ENCODE measurements around the gene ABCF1.
A peak's percentile ranks its signal among the peaks of the same experiment; 100 is the strongest.

ABCF1 gene

GRCh38 chr6:30562470-30563425, 8.5 kb upstream of the ABCF1 start:
- Histone ChIP-seq H3K36me3 (ENCODE audit: control insufficient read depth, low read depth, low read length) (peaks cover 14% of the 10 kb centered on the region), H3K4me1 (ENCODE audit: control insufficient read depth, low read depth, low read length) (no peaks in the 10 kb centered on the region), H3K27ac (ENCODE audit: low read length) (no peak overlapping the region), H3K4me3 (ENCODE audit: low read length) (no peak overlapping the region), H3K9ac (ENCODE audit: low read length) (no peak overlapping the region), H3K27me3 (ENCODE audit: control insufficient read depth, insufficient read depth, low read length) (no peaks in the 10 kb centered on the region), H3K9me3 (ENCODE audit: control insufficient read depth, low read depth, low read length) (no peaks in the 10 kb centered on the region)

- Histone ChIP-seq H3K4me1 (ENCODE audit: control insufficient read depth, low read depth, low read length) (no peaks in the 10 kb centered on the region), H3K27me3 (ENCODE audit: control insufficient read depth, insufficient read depth, low read length) (no peaks in the 10 kb centered on the region), H3K9me3 (ENCODE audit: control insufficient read depth, low read depth, low read length) (no peaks in the 10 kb centered on the region), H3K27ac (ENCODE audit: low read length) (no peak overlapping the region), H3K9ac (ENCODE audit: low read length) (no peak overlapping the region), H3K36me3 (ENCODE audit: control insufficient read depth, low read depth, low read length) (peaks cover 14% of the 10 kb centered on the region), H3K4me3 (ENCODE audit: low read length) (no peak overlapping the region)
These were observed 7.1 kb upstream of the ABCF1 start for GRCh38 chr6:30564114-30564513.

GRCh38 chr6:30565772-30566171, 5.5 kb upstream of the ABCF1 start:
- H3K4me3 ChIP-seq (ENCODE audit: low read length) = no peak overlapping the region
- no peak overlapping the region for H3K27ac ChIP-seq (ENCODE audit: low read length)
- no peak overlapping the region for H3K9ac ChIP-seq (ENCODE audit: low read length)
- H3K27me3 ChIP-seq (ENCODE audit: control insufficient read depth, insufficient read depth, low read length) = peaks cover 11% of the 10 kb centered on the region
- peaks cover 14% of the 10 kb centered on the region for H3K36me3 ChIP-seq (ENCODE audit: control insufficient read depth, low read depth, low read length)
- no peaks in the 10 kb centered on the region for H3K4me1 ChIP-seq (ENCODE audit: control insufficient read depth, low read depth, low read length)
- H3K9me3 ChIP-seq (ENCODE audit: control insufficient read depth, low read depth, low read length) = no peaks in the 10 kb centered on the region

GRCh38 chr6:30568245-30568644, 3.0 kb upstream of the ABCF1 start:
- Histone ChIP-seq H3K4me3 (ENCODE audit: low read length) (no peak overlapping the region), H3K27me3 (ENCODE audit: control insufficient read depth, insufficient read depth, low read length) (peaks cover 12% of the 10 kb centered on the region), H3K9ac (ENCODE audit: low read length) (no peak overlapping the region), H3K4me1 (ENCODE audit: control insufficient read depth, low read depth, low read length) (peaks cover 5% of the 10 kb centered on the region), H3K9me3 (ENCODE audit: control insufficient read depth, low read depth, low read length) (no peaks in the 10 kb centered on the region), H3K27ac (ENCODE audit: low read length) (no peak overlapping the region), H3K36me3 (ENCODE audit: control insufficient read depth, low read depth, low read length) (peaks cover 1% of the 10 kb centered on the region)

- Histone ChIP-seq H3K27ac (ENCODE audit: low read length) (no peak overlapping the region), H3K9ac (ENCODE audit: low read length) (no peak overlapping the region), H3K36me3 (ENCODE audit: control insufficient read depth, low read depth, low read length) (no peaks in the 10 kb centered on the region), H3K4me3 (ENCODE audit: low read length) (peak overlapping the region; percentile 82), H3K27me3 (ENCODE audit: control insufficient read depth, insufficient read depth, low read length) (peaks cover 12% of the 10 kb centered on the region), H3K4me1 (ENCODE audit: control insufficient read depth, low read depth, low read length) (peaks cover 5% of the 10 kb centered on the region), H3K9me3 (ENCODE audit: control insufficient read depth, low read depth, low read length) (no peaks in the 10 kb centered on the region)
These were observed 979 bp upstream of the ABCF1 start for GRCh38 chr6:30570263-30570662.

GRCh38 chr6:30570740-30571074, 535 bp upstream of the ABCF1 start:
- Histone ChIP-seq H3K9ac (ENCODE audit: low read length) (peak overlapping the region; percentile 89), H3K27ac (ENCODE audit: low read length) (no peak overlapping the region)

GRCh38 chr6:30571762-30572082, 480 bp downstream of the ABCF1 start:
- H3K4me1 ChIP-seq (ENCODE audit: control insufficient read depth, low read depth, low read length) = peaks cover 5% of the 10 kb centered on the region
- peak overlapping the region; percentile 89 for H3K9ac ChIP-seq (ENCODE audit: low read length)
- H3K27me3 ChIP-seq (ENCODE audit: control insufficient read depth, insufficient read depth, low read length) = peaks cover 12% of the 10 kb centered on the region
- H3K4me3 ChIP-seq (ENCODE audit: low read length) = peak overlapping the region; percentile 82
- no peaks in the 10 kb centered on the region for H3K9me3 ChIP-seq (ENCODE audit: control insufficient read depth, low read depth, low read length)
- peaks cover 8% of the 10 kb centered on the region for H3K36me3 ChIP-seq (ENCODE audit: control insufficient read depth, low read depth, low read length)
- H3K27ac ChIP-seq (ENCODE audit: low read length) = peak overlapping the region; percentile 86

More at GRCh38 chr6:30570740-30571074, 535 bp upstream of the ABCF1 start:
- peak overlapping the region; percentile 82 for H3K4me3 ChIP-seq (ENCODE audit: low read length)
- H3K27me3 ChIP-seq (ENCODE audit: control insufficient read depth, insufficient read depth, low read length) = peaks cover 12% of the 10 kb centered on the region
- peaks cover 5% of the 10 kb centered on the region for H3K4me1 ChIP-seq (ENCODE audit: control insufficient read depth, low read depth, low read length)
- no peaks in the 10 kb centered on the region for H3K9me3 ChIP-seq (ENCODE audit: control insufficient read depth, low read depth, low read length)
- H3K36me3 ChIP-seq (ENCODE audit: control insufficient read depth, low read depth, low read length) = peaks cover 4% of the 10 kb centered on the region

- Histone ChIP-seq H3K36me3 (ENCODE audit: control insufficient read depth, low read depth, low read length) (peaks cover 12% of the 10 kb centered on the region), H3K4me3 (ENCODE audit: low read length) (peak overlapping the region; percentile 82), H3K27ac (ENCODE audit: low read length) (no peak overlapping the region), H3K4me1 (ENCODE audit: control insufficient read depth, low read depth, low read length) (peaks cover 5% of the 10 kb centered on the region), H3K9ac (ENCODE audit: low read length) (peak overlapping the region; percentile 89), H3K27me3 (ENCODE audit: control insufficient read depth, insufficient read depth, low read length) (peaks cover 12% of the 10 kb centered on the region), H3K9me3 (ENCODE audit: control insufficient read depth, low read depth, low read length) (no peaks in the 10 kb centered on the region)
These were observed 906 bp downstream of the ABCF1 start for GRCh38 chr6:30572148-30572547.

GRCh38 chr6:30573113-30573512, 1.9 kb downstream of the ABCF1 start:
- Histone ChIP-seq H3K36me3 (ENCODE audit: control insufficient read depth, low read depth, low read length) (peaks cover 21% of the 10 kb centered on the region), H3K9me3 (ENCODE audit: control insufficient read depth, low read depth, low read length) (no peaks in the 10 kb centered on the region), H3K27me3 (ENCODE audit: control insufficient read depth, insufficient read depth, low read length) (peaks cover 12% of the 10 kb centered on the region), H3K4me1 (ENCODE audit: control insufficient read depth, low read depth, low read length) (peaks cover 5% of the 10 kb centered on the region), H3K4me3 (ENCODE audit: low read length) (no peak overlapping the region), H3K9ac (ENCODE audit: low read length) (no peak overlapping the region), H3K27ac (ENCODE audit: low read length) (no peak overlapping the region)

- Histone ChIP-seq H3K9ac (ENCODE audit: low read length) (no peak overlapping the region), H3K9me3 (ENCODE audit: control insufficient read depth, low read depth, low read length) (no peaks in the 10 kb centered on the region), H3K27me3 (ENCODE audit: control insufficient read depth, insufficient read depth, low read length) (no peaks in the 10 kb centered on the region), H3K27ac (ENCODE audit: low read length) (no peak overlapping the region), H3K4me3 (ENCODE audit: low read length) (no peak overlapping the region), H3K36me3 (ENCODE audit: control insufficient read depth, low read depth, low read length) (peaks cover 66% of the 10 kb centered on the region), H3K4me1 (ENCODE audit: control insufficient read depth, low read depth, low read length) (no peaks in the 10 kb centered on the region)
These were observed 6.8 kb downstream of the ABCF1 start for GRCh38 chr6:30578051-30578450.

GRCh38 chr6:30583921-30584320, 12.7 kb downstream of the ABCF1 start:
- no peaks in the 10 kb centered on the region for H3K4me1 ChIP-seq (ENCODE audit: control insufficient read depth, low read depth, low read length)
- no peak overlapping the region for H3K27ac ChIP-seq (ENCODE audit: low read length)
- no peak overlapping the region for H3K4me3 ChIP-seq (ENCODE audit: low read length)
- H3K9ac ChIP-seq (ENCODE audit: low read length) = no peak overlapping the region
- H3K36me3 ChIP-seq (ENCODE audit: control insufficient read depth, low read depth, low read length) = peaks cover 90% of the 10 kb centered on the region
- no peaks in the 10 kb centered on the region for H3K27me3 ChIP-seq (ENCODE audit: control insufficient read depth, insufficient read depth, low read length)
- no peaks in the 10 kb centered on the region for H3K9me3 ChIP-seq (ENCODE audit: control insufficient read depth, low read depth, low read length)

GRCh38 chr6:30589754-30590358, 18.6 kb downstream of the ABCF1 start:
- Histone ChIP-seq H3K9me3 (ENCODE audit: control insufficient read depth, low read depth, low read length) (no peaks in the 10 kb centered on the region), H3K4me3 (ENCODE audit: low read length) (no peak overlapping the region), H3K27me3 (ENCODE audit: control insufficient read depth, insufficient read depth, low read length) (no peaks in the 10 kb centered on the region), H3K9ac (ENCODE audit: low read length) (no peak overlapping the region), H3K36me3 (ENCODE audit: control insufficient read depth, low read depth, low read length) (peaks cover 87% of the 10 kb centered on the region), H3K27ac (ENCODE audit: low read length) (no peak overlapping the region), H3K4me1 (ENCODE audit: control insufficient read depth, low read depth, low read length) (no peaks in the 10 kb centered on the region)
